Heart left ventricle (tissue), 16 donors: Measurements from ENCODE around the gene SQOR. TPM values are rescaled to one million over a fixed set of nuclear protein-coding genes. Genes with fewer than 3 reads are reported as not detected.
A peak's percentile ranks its signal among the peaks of the same experiment; 100 is the strongest.

Experiments
- ATAC-seq, 4 donors: fragments of 200-7000 bp; cut with Tn5 transposase; one replicate each; pipeline ENCODE4 v1.9.1; 2020 to 2022; ENCODE audit warnings: moderate library complexity in 4 of 4, mild to moderate bottlenecking in 3 of 4, moderate number of reproducible peaks in 1 of 4
- DNase-seq, 5 donors: peaks; one replicate each; pipeline ENCODE4 v3.0.0-alpha.2; 2020
- H3K27ac ChIP-seq, 12 donors: fragments of 200-600 bp; sonication (generic) in 4 of 12; one replicate each; pipeline versions ENCODE4 v1.5.0 to v1.8.0; 2016 to 2022; ENCODE audit warnings: mild to moderate bottlenecking in 2 of 12
- H3K27me3 ChIP-seq, 9 donors: fragments of 200-600 bp; sonication (generic) in 2 of 9; one replicate each; pipeline versions ENCODE4 v1.5.1 to v1.8.0; 2016 to 2022; ENCODE audit warnings: mild to moderate bottlenecking in 3 of 9
- H3K36me3 ChIP-seq, 9 donors: fragments of 200-600 bp; sonication (generic) in 2 of 9; one replicate each; pipeline versions ENCODE4 v1.5.0 to v1.8.0; 2018 to 2022; ENCODE audit warnings: mild to moderate bottlenecking in 2 of 9
- H3K4me1 ChIP-seq, 12 donors: fragments of 200-600 bp; sonication (generic) in 4 of 12; one replicate each; pipeline versions ENCODE4 v1.5.0 to v1.8.0; 2016 to 2022; ENCODE audit warnings: mild to moderate bottlenecking in 3 of 12
- H3K4me3 ChIP-seq, 12 donors: fragments of 200-600 bp; sonication (generic) in 4 of 12; one replicate each; pipeline versions ENCODE4 v1.5.0 to v1.8.0; 2017 to 2022; ENCODE audit warnings: mild to moderate bottlenecking in 9 of 12, moderate library complexity in 4 of 12
- H3K9me3 ChIP-seq, 12 donors: fragments of 200-600 bp; sonication (generic) in 4 of 12; one replicate each; pipeline versions ENCODE4 v1.5.0 to v1.8.0; 2016 to 2022; ENCODE audit warnings: mild to moderate bottlenecking in 1 of 12
- POLR2A ChIP-seq, 2 donors: fragments of 450-650 bp; IDR thresholded peaks; one replicate each; pipeline ENCODE4 v1.6.1; 2017; ENCODE audit warnings: antibody characterized with exemption in 2 of 2, mild to moderate bottlenecking in 2 of 2, moderate library complexity in 2 of 2
- WGBS, 4 donors: extraction: QIAGEN DNeasy Blood & Tissue Kit in 2 of 4; methylation state at CpG; one replicate each; pipeline versions ENCODE4 v1.1.5 to v1.1.7; 2013 to 2018; 5-methylcytosine and 5-hydroxymethylcytosine counted together
- intact Hi-C, 10 donors: fragments of 100-400 bp; cut with DNase I; formaldehyde crosslinking; loops; one replicate each; pipeline versions ENCODE4 v1.11.1 to v1.14.2; 2022
- polyA plus RNA-seq, 2 donors: library from polyadenylated mRNA; stranded (reverse); fragments of 200-250 nt; gene quantifications; one replicate each; pipeline ENCODE4 v1.2.3, GENCODE V29; 2013
- total RNA-seq, 9 donors: library from RNA; depleted of rRNA in 2 of 9; stranded (reverse); fragments of >200 nt in 2 of 9; fragmentation: NEBNext Ultra II Directional in 3 of 9; extraction: Animal tissue kit (Norgen Biotek cat#: 25700) in 3 of 9; gene quantifications; one replicate each; pipeline versions ENCODE4 v1.1.0 to v1.2.4, GENCODE V29; 2016 to 2023
- TF ChIP-seq, protein P1 (sequence below), 12 donors: fragments of 200-600 bp; sonication (generic) in 4 of 12; IDR thresholded peaks; one replicate each; pipeline versions ENCODE4 v1.5.0 to v1.8.0; 2018 to 2022; ENCODE audit warnings: antibody characterized with exemption in 12 of 12, mild to moderate bottlenecking in 5 of 12
- donor health status: ischemic (EF 13 %, LVEDD 7.1; RV severe dilation, severe dysfunction).
- donor health status: healthy with polysubstance abuse.
- donor health status: DM: no; HTN: yes; CAD: no.
- donor health status: DM: no; HTN: no; CAD: no.
- donor health status: ischemic (EF 25% LVEDD 6.9; RV normal size, moderate dysfunction).
- donor health status: ischemic (EF 25% LVEDD 5.7; RV mildly dilated, moderate dysfunction).
- donor health status: healthy.
- donor health status: DM: yes; HTN: yes; CAD: no.
- donor health status: ischemic (EF 35%, LVEDD 5.7; RV mildly dilated, moderate dysfunction).
- donor health status: nonischemic (EF 11% LVEDD 7.7; RV severe dilation, severe dysfunction).
- donor health status: DM: yes; HTN: yes; CAD: no.
- donor health status: PGD.
- donor health status: ischemic (EF 29% LVEDD 5.4; RV normal size, mild dysfunction).
- donor health status: nonischemic (EF 23%, LVEDD 6.1; RV moderate dilation, normal function).

Gene SQOR
- total and polyA plus RNA-seq, 11 donors: 9.5 to 60.9 (median 17.5) TPM

DNA sequence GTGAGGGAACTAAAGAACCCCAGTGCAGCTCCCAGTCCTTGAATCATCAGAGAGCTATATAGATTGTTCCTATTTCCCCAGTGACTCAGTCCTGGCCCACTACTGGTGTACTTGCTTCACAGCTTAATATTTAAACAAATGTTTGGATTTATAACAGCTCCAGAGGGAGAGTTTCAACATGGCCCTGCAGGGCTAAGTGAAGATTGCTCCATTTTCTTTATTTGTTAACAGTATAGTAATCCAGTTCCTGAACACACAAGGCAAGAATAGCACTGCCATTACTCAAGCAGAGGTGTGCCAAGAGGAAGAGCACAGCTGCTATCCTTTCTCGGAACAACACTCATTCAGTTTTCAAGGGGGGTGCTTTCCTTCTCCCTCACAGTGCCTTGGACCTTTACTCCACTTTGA is 6.5 kb downstream of the SQOR start:
- H3K4me1 ChIP-seq: peaks cover 0 to 99% (median 41%) of the 10 kb centered on the region in 12 donors
- no peak overlapping the region for H3K4me3 ChIP-seq
- DNase-seq (no peak), ATAC-seq (peak in 3 of 4 donors; percentile 20 to 68 (median 62))
- H3K27ac ChIP-seq: peak overlapping the region in 4 of 12 donors; percentile 25 to 97 (median 60)
- no peaks in the 10 kb centered on the region for H3K36me3 ChIP-seq
- no peaks in the 10 kb centered on the region for H3K27me3 ChIP-seq
- WGBS, 4 donors: 10 to 47% (median 27%) methylated on average over 1 of the region's 1 CpG
- intact Hi-C loops: no loop called here
- no peak for TF ChIP-seq POLR2A (IDR thresholded peaks at IDR 0.05)
- TF ChIP-seq, protein P1, sequence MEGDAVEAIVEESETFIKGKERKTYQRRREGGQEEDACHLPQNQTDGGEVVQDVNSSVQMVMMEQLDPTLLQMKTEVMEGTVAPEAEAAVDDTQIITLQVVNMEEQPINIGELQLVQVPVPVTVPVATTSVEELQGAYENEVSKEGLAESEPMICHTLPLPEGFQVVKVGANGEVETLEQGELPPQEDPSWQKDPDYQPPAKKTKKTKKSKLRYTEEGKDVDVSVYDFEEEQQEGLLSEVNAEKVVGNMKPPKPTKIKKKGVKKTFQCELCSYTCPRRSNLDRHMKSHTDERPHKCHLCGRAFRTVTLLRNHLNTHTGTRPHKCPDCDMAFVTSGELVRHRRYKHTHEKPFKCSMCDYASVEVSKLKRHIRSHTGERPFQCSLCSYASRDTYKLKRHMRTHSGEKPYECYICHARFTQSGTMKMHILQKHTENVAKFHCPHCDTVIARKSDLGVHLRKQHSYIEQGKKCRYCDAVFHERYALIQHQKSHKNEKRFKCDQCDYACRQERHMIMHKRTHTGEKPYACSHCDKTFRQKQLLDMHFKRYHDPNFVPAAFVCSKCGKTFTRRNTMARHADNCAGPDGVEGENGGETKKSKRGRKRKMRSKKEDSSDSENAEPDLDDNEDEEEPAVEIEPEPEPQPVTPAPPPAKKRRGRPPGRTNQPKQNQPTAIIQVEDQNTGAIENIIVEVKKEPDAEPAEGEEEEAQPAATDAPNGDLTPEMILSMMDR (IDR thresholded peaks at IDR 0.05): no peak
- no peaks in the 10 kb centered on the region for H3K9me3 ChIP-seq

DNA sequence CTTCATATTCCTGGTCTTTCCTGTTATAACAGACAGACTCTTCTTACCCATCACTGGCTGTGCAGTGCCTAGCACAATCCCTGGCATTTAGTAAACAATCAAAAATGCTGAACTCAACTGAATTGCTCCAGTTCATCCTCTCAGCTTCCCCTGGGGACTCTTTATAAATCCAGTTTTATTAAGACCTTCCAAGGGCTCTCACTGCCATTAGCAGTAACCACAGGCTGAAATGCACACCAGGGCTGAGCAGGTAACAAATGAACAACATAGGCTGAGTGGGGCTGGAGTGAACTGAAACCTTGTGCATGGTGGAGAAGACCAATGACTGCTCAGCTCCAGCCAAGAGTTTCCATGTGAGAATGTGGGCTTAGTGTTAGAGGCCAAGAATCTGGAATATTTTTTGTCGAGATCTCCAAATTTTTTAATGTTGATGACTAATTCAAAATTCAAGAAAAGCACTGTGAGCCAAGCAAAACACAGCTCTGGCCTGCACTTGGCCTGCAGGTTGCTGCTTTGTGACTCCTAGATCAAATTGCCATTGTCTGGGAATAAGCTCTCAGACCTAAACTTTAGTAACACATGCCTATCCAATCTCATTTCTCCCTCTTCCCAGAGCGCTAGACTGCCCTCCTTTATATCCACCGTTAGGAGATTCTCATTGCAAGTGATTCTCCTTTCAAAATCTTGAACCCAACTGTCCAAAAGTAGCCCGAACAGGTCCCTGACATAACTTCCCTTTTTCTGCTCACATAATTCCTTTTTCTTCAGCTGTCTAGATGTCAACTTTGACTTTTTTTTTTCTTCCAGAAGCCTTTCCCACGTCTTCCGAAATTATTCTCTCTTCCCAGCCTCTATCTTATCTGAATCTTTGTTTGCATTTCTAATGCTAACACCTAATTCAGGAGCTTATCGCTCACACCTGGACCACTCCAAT is 7.4 kb downstream of the SQOR start:
- ATAC-seq (peak in 3 of 4 donors; percentile 21 to 56 (median 52)), DNase-seq (peak in 2 of 5 donors; percentile 40 to 41)
- no peaks in the 10 kb centered on the region for H3K9me3 ChIP-seq
- 52 to 72% (median 61%) methylated on average over 7 of the region's 7 CpGs for WGBS, 4 donors
- TF ChIP-seq, protein P1 (IDR thresholded peaks at IDR 0.05): no peak
- TF ChIP-seq POLR2A (IDR thresholded peaks at IDR 0.05): no peak
- peak overlapping the region in 4 of 12 donors; percentile 25 to 97 (median 60) for H3K27ac ChIP-seq
- no peaks in the 10 kb centered on the region for H3K36me3 ChIP-seq
- H3K4me3 ChIP-seq: no peak overlapping the region
- intact Hi-C loops: no loop called here
- H3K27me3 ChIP-seq: no peaks in the 10 kb centered on the region
- H3K4me1 ChIP-seq: peaks cover 0 to 99% (median 34%) of the 10 kb centered on the region in 12 donors

DNA sequence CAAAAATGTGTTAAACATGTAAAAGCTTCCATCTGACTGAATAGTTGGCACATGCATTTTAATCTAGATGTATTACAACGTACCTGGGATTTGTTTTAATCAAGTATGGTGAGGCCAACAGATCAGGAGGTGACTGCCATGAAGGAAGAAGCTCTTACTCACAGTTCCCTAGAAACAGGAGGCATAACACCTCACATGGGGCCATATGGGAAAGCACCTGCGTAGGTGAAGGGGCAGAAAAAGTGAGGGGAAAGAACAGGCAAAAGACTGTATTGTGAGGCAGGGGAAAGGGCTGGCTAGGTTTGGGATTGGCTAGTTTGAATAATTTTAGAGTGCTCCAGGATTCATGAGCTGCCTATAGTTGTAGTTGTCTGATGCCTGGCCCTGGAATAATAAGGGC is 9.6 kb downstream of the SQOR start:
- WGBS, 4 donors: 42 to 94% (median 69%) methylated on average over 2 of the region's 2 CpGs
- peak overlapping the region in 1 of 12 donors; percentile 77 for H3K27ac ChIP-seq
- no peaks in the 10 kb centered on the region for H3K27me3 ChIP-seq
- no peak for ATAC-seq
- intact Hi-C loops: no loop called here
- no peak overlapping the region for H3K4me3 ChIP-seq
- TF ChIP-seq POLR2A (IDR thresholded peaks at IDR 0.05): no peak
- TF ChIP-seq, protein P1 (IDR thresholded peaks at IDR 0.05): no peak
- no peaks in the 10 kb centered on the region for H3K9me3 ChIP-seq
- peaks cover 0 to 92% (median 30%) of the 10 kb centered on the region in 12 donors for H3K4me1 ChIP-seq
- no peak for DNase-seq
- H3K36me3 ChIP-seq: no peaks in the 10 kb centered on the region
